Sigmoid colon (tissue), 7 donors: ENCODE data around the gene FOXJ1. TPM values are rescaled to one million over a fixed set of nuclear protein-coding genes. Genes with fewer than 3 reads are reported as not detected.
"Not testable (repeated sequence)": the region's sequence is repeated elsewhere in the genome, so short reads cannot be mapped to it uniquely, and the experiment has no call there.

ENCODE experiments used
- DNase-seq: peaks from one replicate; pipeline ENCODE4 v3.0.0-alpha.2; 2019
- H3K27ac ChIP-seq, 4 donors: fragments of 200-600 bp; sonication (generic); one replicate each; pipeline ENCODE4 v1.5.1; 2016 to 2019; ENCODE audit warnings: mild to moderate bottlenecking in 1 of 4
- H3K27me3 ChIP-seq, 3 donors: fragments of 200-600 bp; sonication (generic); one replicate each; pipeline ENCODE4 v1.5.1; 2019; ENCODE audit warnings: mild to moderate bottlenecking in 1 of 3
- H3K36me3 ChIP-seq, 4 donors: fragments of 200-600 bp; sonication (generic); one replicate each; pipeline ENCODE4 v1.5.1; 2016 to 2019
- H3K4me1 ChIP-seq, 4 donors: fragments of 200-600 bp; sonication (generic); one replicate each; pipeline ENCODE4 v1.5.1; 2017 to 2019
- H3K4me3 ChIP-seq, 4 donors: fragments of 200-600 bp; sonication (generic); one replicate each; pipeline ENCODE4 v1.5.1; 2017 to 2019; ENCODE audit warnings: mild to moderate bottlenecking in 2 of 4, moderate library complexity in 1 of 4
- H3K9me3 ChIP-seq, 4 donors: fragments of 200-600 bp in 3 of 4; sonication (generic) in 3 of 4; one replicate each; pipeline versions ENCODE4 v1.5.1 to v1.6.1; 2013 to 2019
- EP300 ChIP-seq, 4 donors: sonication (generic); formaldehyde crosslinking; IDR thresholded peaks; one replicate each; pipeline ENCODE4 v1.6.1; 2017; ENCODE audit warnings: antibody characterized with exemption in 4 of 4
- POLR2A ChIP-seq, 2 donors: fragments of 450-650 bp; IDR thresholded peaks; one replicate each; pipeline ENCODE4 v1.6.1; 2016; ENCODE audit warnings: antibody characterized with exemption in 2 of 2, mild to moderate bottlenecking in 2 of 2, moderate library complexity in 2 of 2
- POLR2AphosphoS5 ChIP-seq, 4 donors: sonication (generic); formaldehyde crosslinking; IDR thresholded peaks; one replicate each; pipeline ENCODE4 v1.6.1; 2017; ENCODE audit warnings: antibody characterized with exemption in 4 of 4
- WGBS, 2 donors: extraction: QIAGEN DNeasy Blood & Tissue Kit; methylation state at CpG; one replicate each; pipeline ENCODE4 v1.1.7; 2013; 5-methylcytosine and 5-hydroxymethylcytosine counted together
- intact Hi-C: fragments of 100-400 bp; cut with DNase I; formaldehyde crosslinking; loops from one replicate; pipeline ENCODE4 v1.15.1; 2023
- polyA plus RNA-seq, 3 donors: library from polyadenylated mRNA; stranded (reverse); fragments of 200-250 nt; gene quantifications; one replicate each; pipeline ENCODE4 v1.2.3, GENCODE V29; 2013
- total RNA-seq, 4 donors: library from RNA; depleted of rRNA; stranded (reverse); fragments of >200 nt; gene quantifications; one replicate each; pipeline ENCODE4 v1.1.0, GENCODE V29; 2016
- TF ChIP-seq, protein P1 (sequence below), 4 experiments: fragments of 450-650 bp in 3 of 4; fragments of 200-600 bp in 1 of 4; IDR thresholded peaks; one replicate each; pipeline ENCODE4 v1.5.1; 2016 to 2019; ENCODE audit warnings: antibody characterized with exemption in 4 of 4, mild to moderate bottlenecking in 3 of 4, moderate library complexity in 2 of 4
- donor health status: healthy with polysubstance abuse.
- donor health status: Bipolar disorder and iron deficiency.
- donor health status: healthy.

FOXJ1 gene, protein sequence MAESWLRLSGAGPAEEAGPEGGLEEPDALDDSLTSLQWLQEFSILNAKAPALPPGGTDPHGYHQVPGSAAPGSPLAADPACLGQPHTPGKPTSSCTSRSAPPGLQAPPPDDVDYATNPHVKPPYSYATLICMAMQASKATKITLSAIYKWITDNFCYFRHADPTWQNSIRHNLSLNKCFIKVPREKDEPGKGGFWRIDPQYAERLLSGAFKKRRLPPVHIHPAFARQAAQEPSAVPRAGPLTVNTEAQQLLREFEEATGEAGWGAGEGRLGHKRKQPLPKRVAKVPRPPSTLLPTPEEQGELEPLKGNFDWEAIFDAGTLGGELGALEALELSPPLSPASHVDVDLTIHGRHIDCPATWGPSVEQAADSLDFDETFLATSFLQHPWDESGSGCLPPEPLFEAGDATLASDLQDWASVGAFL
- total RNA-seq (under 1 TPM in 1 of 4 donors, not detected in 3; 0.14 TPM), polyA plus RNA-seq (1 to 10 TPM in 1 of 3 donors, under 1 TPM in 2; 0.23 to 2.3 (median 0.60) TPM)

DNA sequence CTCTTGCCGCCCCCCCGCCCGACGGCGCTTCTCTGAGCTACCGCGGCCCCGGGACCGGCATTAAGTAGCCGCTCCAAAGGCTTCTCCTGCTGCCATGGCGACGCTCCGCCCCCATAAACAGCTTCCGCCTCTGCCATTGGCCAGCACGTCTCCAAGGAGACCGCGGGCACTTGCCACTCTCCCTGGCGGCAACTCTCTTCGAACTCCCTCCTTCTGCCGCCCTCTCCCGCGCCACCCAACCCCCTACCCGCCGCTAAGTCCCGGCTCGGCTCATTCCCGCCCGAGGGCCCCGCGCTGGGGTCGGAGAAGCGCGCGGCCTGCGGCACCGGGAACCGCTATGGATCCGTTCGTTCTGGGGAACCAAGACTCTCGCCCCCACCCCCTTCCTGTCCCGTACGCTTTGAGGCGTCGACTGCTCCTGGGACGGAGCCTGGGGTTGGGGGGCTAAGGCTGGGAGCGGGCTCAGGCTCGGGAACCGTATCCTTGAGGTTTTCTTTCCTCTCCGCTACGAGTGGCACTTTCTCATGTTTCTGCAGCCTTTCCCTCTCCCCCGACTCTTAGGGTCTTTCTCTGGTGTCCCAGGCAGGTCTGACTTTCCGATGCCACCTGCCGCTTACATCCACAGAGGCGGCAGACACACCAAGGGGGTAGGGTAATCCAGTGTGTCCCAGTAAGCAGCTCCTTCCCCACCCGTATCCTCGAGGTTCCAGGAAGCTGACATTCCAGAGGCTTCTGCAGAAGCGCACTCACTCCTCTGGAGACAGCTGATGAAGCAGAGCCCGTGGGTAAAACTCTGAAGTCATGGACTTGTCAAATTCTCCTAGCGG lies at the start of gene FOXJ1:
TSS of gene FOXJ1 (minus strand) at position 34 of the 827 bp plus-strand sequence. CDS start 850 bp downstream, outside the sequence.
- 3 to 8% methylated on average over 59 of the region's 59 CpGs for WGBS, 2 donors
- no peak for TF ChIP-seq POLR2A (IDR thresholded peaks at IDR 0.05)
- TF ChIP-seq POLR2AphosphoS5 (IDR thresholded peaks at IDR 0.05), result no peak
- TF ChIP-seq, protein P1, sequence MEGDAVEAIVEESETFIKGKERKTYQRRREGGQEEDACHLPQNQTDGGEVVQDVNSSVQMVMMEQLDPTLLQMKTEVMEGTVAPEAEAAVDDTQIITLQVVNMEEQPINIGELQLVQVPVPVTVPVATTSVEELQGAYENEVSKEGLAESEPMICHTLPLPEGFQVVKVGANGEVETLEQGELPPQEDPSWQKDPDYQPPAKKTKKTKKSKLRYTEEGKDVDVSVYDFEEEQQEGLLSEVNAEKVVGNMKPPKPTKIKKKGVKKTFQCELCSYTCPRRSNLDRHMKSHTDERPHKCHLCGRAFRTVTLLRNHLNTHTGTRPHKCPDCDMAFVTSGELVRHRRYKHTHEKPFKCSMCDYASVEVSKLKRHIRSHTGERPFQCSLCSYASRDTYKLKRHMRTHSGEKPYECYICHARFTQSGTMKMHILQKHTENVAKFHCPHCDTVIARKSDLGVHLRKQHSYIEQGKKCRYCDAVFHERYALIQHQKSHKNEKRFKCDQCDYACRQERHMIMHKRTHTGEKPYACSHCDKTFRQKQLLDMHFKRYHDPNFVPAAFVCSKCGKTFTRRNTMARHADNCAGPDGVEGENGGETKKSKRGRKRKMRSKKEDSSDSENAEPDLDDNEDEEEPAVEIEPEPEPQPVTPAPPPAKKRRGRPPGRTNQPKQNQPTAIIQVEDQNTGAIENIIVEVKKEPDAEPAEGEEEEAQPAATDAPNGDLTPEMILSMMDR (IDR thresholded peaks at IDR 0.05), result no peak
- no peak for TF ChIP-seq EP300 (IDR thresholded peaks at IDR 0.05)
- Histone ChIP-seq H3K4me3 (peak within 1 kb of the TSS; percentile 18 to 56 (median 51)), H3K36me3 (no peaks in the 10 kb centered on the region), H3K9me3 (no peaks in the 10 kb centered on the region), H3K27ac (peak within 1 kb of the TSS in 1 of 4 donors; percentile 38), H3K27me3 (peaks cover 35 to 42% (median 41%) of the 10 kb centered on the region in 3 donors), H3K4me1 (peaks cover 0 to 37% (median 27%) of the 10 kb centered on the region in 4 donors)
- peak; percentile 93 for DNase-seq
- intact Hi-C loops, result no loop called here

DNA sequence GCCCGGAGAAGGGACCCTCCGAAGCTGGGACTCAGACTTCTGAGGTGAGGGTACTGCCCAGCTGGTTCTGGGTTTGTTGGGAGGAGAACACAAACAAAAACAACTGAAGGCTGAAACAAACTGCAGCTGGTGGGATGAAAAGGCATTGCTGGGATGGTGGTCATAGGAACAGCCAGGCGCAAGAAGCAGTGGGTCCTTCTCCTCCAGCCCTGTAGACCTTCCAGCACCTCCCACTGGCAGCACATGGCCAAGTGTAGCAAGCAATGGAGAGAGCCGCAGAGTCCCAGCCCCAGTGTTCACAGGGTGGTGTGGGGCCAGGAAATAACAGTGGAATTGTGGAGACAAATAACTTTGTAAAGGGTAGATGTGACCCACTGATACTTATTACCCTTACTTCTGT lies 48.7 kb upstream of the FOXJ1 start:
- TF ChIP-seq EP300 (IDR thresholded peaks at IDR 0.05) (no peak), POLR2AphosphoS5 (IDR thresholded peaks at IDR 0.05) (no peak), POLR2A (IDR thresholded peaks at IDR 0.05) (no peak)
- TF ChIP-seq, protein P1 (IDR thresholded peaks at IDR 0.05), result no peak
- DNase-seq, result no peak

DNA sequence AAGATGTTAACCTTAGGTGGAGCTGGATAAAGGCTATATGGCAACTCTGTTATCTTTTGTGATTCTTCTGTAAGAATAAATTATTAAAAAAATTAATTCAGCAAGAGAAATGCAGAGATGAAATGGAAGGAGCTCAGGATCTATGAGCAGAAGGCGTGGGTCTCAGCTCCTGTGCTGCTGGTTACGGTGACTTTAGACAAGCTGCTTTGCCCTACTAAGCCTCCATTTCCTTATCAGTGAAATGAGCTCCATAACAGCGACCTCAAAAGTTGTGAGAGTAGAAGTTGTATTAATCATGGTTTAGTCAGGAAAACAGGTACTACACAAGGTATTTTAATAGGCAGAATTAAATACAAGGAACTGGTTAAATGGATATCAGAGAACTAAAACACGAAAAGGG lies 48.2 kb upstream of the FOXJ1 start:
- Histone ChIP-seq H3K36me3 (no peaks in the 10 kb centered on the region), H3K4me1 (peaks cover 0 to 4% (median 0%) of the 10 kb centered on the region in 4 donors), H3K27me3 (no peaks in the 10 kb centered on the region), H3K9me3 (no peaks in the 10 kb centered on the region), H3K27ac (no peak overlapping the region), H3K4me3 (no peak overlapping the region)
- no peak for DNase-seq
- intact Hi-C loops, result loop anchor here (10.0 kb wide), 1 partner anchor 184 kb away; the partner anchor contains the start of gene CDK3
- TF ChIP-seq, protein P1 (IDR thresholded peaks at IDR 0.05), result no peak
- TF ChIP-seq EP300 (IDR thresholded peaks at IDR 0.05), result no peak
- TF ChIP-seq POLR2AphosphoS5 (IDR thresholded peaks at IDR 0.05), result no peak
- no peak for TF ChIP-seq POLR2A (IDR thresholded peaks at IDR 0.05)
- 81 to 92% methylated on average over 4 of the region's 4 CpGs for WGBS, 2 donors

More for the DNA sequence above, 48.7 kb upstream of the FOXJ1 start:
- no peaks in the 10 kb centered on the region for H3K27me3 ChIP-seq
- 92 to 95% methylated on average over 4 of the region's 4 CpGs for WGBS, 2 donors
- no peaks in the 10 kb centered on the region for H3K4me1 ChIP-seq
- no peaks in the 10 kb centered on the region for H3K36me3 ChIP-seq
- H3K27ac ChIP-seq, result no peak overlapping the region
- H3K4me3 ChIP-seq, result no peak overlapping the region
- no peaks in the 10 kb centered on the region for H3K9me3 ChIP-seq
- intact Hi-C loops, result loop anchor here (10.0 kb wide), 1 partner anchor 185 kb away; the partner anchor contains the start of gene CDK3

DNA sequence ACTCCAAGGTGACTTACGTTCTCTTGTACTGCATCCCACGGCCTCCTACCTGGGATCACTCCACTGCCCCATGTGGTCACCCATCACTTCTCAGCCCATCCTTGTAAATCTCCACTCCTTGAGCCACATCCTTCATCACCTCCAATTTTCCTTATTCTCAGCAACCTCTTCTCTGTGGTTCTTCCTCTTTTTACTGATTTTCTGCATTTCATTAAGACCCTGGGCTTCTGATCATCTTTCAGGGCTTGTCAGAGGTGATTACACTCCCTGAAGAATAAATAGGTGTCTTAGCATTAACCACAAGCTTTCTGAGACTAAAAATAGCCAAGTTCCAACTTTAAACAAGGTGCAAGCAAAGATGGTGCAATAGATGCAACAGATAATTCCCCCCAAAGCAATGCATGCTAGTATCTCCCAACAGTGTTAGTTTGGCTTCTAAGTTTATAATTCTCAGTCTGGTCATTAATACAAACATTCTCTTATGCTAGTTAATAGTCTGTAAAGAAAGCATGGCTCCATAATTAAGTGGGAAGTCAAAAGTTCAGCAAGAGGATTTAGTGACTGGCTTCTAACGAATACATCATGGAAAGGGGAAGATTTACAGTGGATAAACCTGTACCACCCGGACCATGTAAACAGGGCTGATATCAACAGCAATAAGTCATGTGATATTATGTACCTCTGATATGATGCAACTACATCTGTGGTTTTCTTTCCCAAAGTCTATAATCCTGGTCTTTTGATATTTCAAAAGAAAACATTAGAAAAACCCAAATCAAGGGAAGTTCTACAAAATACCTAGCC lies 47.4 kb upstream of the FOXJ1 start:
- Histone ChIP-seq H3K36me3 (no peaks in the 10 kb centered on the region), H3K9me3 (no peaks in the 10 kb centered on the region), H3K4me3 (no peak overlapping the region), H3K4me1 (peaks cover 0 to 4% (median 0%) of the 10 kb centered on the region in 4 donors), H3K27me3 (no peaks in the 10 kb centered on the region), H3K27ac (no peak overlapping the region)
- TF ChIP-seq POLR2AphosphoS5 (IDR thresholded peaks at IDR 0.05) (no peak), EP300 (IDR thresholded peaks at IDR 0.05) (no peak), POLR2A (IDR thresholded peaks at IDR 0.05) (no peak)
- TF ChIP-seq, protein P1 (IDR thresholded peaks at IDR 0.05), result no peak
- intact Hi-C loops, result loop anchor here (10.0 kb wide), 1 partner anchor 184 kb away; the partner anchor contains the start of gene CDK3
- no peak for DNase-seq
- 79 to 81% methylated on average over 4 of the region's 4 CpGs for WGBS, 2 donors

DNA sequence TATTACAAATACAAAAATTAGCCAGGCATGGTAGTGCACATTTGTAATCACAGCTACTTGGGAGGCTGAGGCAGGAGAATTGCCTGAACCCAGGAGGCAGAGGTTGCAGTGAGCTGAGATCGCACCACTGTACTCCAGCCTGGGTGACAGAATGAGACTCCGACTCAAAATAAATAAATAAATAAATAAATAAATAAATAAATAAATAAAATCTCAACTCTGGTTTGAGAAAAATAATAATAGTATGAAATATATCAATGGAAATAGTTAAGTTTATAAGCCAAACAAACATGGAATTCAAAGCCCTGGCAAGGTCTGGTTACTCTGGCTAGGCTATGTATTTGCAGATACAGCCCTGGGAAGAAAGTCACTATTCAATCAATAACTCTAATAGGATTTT lies 45.7 kb upstream of the FOXJ1 start:
- H3K9me3 ChIP-seq, H3K27me3 ChIP-seq, H3K4me3 ChIP-seq, H3K27ac ChIP-seq, H3K36me3 ChIP-seq, H3K4me1 ChIP-seq, DNase-seq: not testable (repeated sequence)
- WGBS, 2 donors, result 98 to 99% methylated on average over 2 of the region's 2 CpGs
- intact Hi-C loops, result loop anchor here (10.0 kb wide), 1 partner anchor 182 kb away; the partner anchor contains the start of gene CDK3
